WTC11 (cell line): ENCODE measurements around the gene CCDC167. TPM values are rescaled to one million over a fixed set of nuclear protein-coding genes. Genes with fewer than 3 reads are reported as not detected.

Experiments
- ATAC-seq: fragments of 200-7000 bp; cut with Tn5 transposase; 2 replicates; pipeline ENCODE4 v1.10.0; 2021; ENCODE audit warnings: mild to moderate bottlenecking, moderate library complexity
- CTCF ChIA-PET: fragments of 300-600 bp; sonication (Branson Sonifier 250); formaldehyde crosslinking; loops from one replicate; lab custom pipeline; 2021; ENCODE audit warnings: antibody characterized with exemption; lab: Charles Lee
- POLR2A ChIA-PET: fragments of 350-600 bp; sonication (Branson Sonifier 250); formaldehyde crosslinking; loops from one replicate; lab custom pipeline; 2021; ENCODE audit warnings: antibody characterized with exemption; lab: Charles Lee
- DNase-seq: peaks from one replicate; pipeline ENCODE4 v3.0.0; 2021; ENCODE audit warnings: low spot score
- H3K27ac Mint-ChIP-seq: 2 replicates; pipeline ENCODE4 v1.8.0; 2021; ENCODE audit warnings: mixed read lengths
- H3K27me3 Mint-ChIP-seq: 2 replicates; pipeline ENCODE4 v1.8.0; 2021; ENCODE audit warnings: low read depth, mild to moderate bottlenecking, moderate library complexity, mixed read lengths
- H3K36me3 Mint-ChIP-seq: 2 replicates; pipeline ENCODE4 v1.8.0; 2021; ENCODE audit warnings: mixed read lengths
- H3K4me1 Mint-ChIP-seq: 2 replicates; pipeline ENCODE4 v1.8.0; 2022; ENCODE audit warnings: mixed read lengths
- H3K4me3 Mint-ChIP-seq: 2 replicates; pipeline ENCODE4 v1.8.0; 2021; ENCODE audit warnings: mild to moderate bottlenecking, moderate library complexity, mixed read lengths
- H3K9me3 Mint-ChIP-seq: 2 replicates; pipeline ENCODE4 v1.8.0; 2021; ENCODE audit warnings: mixed read lengths
- ATF3 ChIP-seq: sonication (generic); formaldehyde crosslinking; conservative IDR thresholded peaks from 2 replicates; pipeline ENCODE4 v1.8.1; 2022; ENCODE audit warnings: mild to moderate bottlenecking, missing genetic modification reagents
- FOXJ3 ChIP-seq: sonication (generic); formaldehyde crosslinking; IDR thresholded peaks from 2 replicates; pipeline ENCODE4 v1.9.0; 2021; ENCODE audit warnings: missing genetic modification reagents, mild to moderate bottlenecking, borderline replicate concordance
- FOXP1 ChIP-seq: sonication (generic); formaldehyde crosslinking; IDR thresholded peaks from 2 replicates; pipeline ENCODE4 v1.8.0; 2022; ENCODE audit warnings: missing genetic modification reagents, mild to moderate bottlenecking, moderate library complexity, borderline replicate concordance
- GABPB1 ChIP-seq: sonication (generic); formaldehyde crosslinking; IDR thresholded peaks from 2 replicates; pipeline ENCODE4 v1.8.1; 2023; ENCODE audit warnings: mild to moderate bottlenecking, missing genetic modification reagents
- GRHL2 ChIP-seq: fragments of 250-450 bp; sonication (Bioruptor Pico); IDR thresholded peaks from 2 replicates; pipeline ENCODE4 v1.8.0; 2022; ENCODE audit warnings: mild to moderate bottlenecking, moderate library complexity; ENCODE audit not compliant: insufficient replicate concordance, severe bottlenecking
- HMGA2 ChIP-seq: fragments of 250-450 bp; sonication (Bioruptor Pico); IDR thresholded peaks from 2 replicates; pipeline ENCODE4 v1.4.0; 2021; ENCODE audit warnings: mild to moderate bottlenecking, moderate library complexity
- HMGXB4 ChIP-seq: sonication (generic); formaldehyde crosslinking; IDR thresholded peaks from 2 replicates; pipeline ENCODE4 v1.8.1; 2023; ENCODE audit warnings: mild to moderate bottlenecking, moderate library complexity, missing genetic modification reagents
- JAZF1 ChIP-seq: fragments of 250-450 bp; sonication (Bioruptor Pico); IDR thresholded peaks from 2 replicates; pipeline ENCODE4 v1.9.0; 2021; ENCODE audit warnings: moderate library complexity, mild to moderate bottlenecking, inconsistent platforms
- MYBL2 ChIP-seq: sonication (generic); formaldehyde crosslinking; IDR thresholded peaks from 2 replicates; pipeline ENCODE4 v1.8.1; 2023; ENCODE audit warnings: mild to moderate bottlenecking, moderate library complexity, missing genetic modification reagents
- NFYB ChIP-seq: sonication (generic); formaldehyde crosslinking; conservative IDR thresholded peaks from 2 replicates; pipeline ENCODE4 v1.8.0; 2022; ENCODE audit warnings: low read depth, missing genetic modification reagents
- OVOL2 ChIP-seq: fragments of 250-450 bp; sonication (Bioruptor Pico); IDR thresholded peaks from 2 replicates; pipeline ENCODE4 v1.9.0; 2021; ENCODE audit warnings: mild to moderate bottlenecking, borderline replicate concordance
- PRDM15 ChIP-seq: sonication (generic); formaldehyde crosslinking; IDR thresholded peaks from 2 replicates; pipeline ENCODE4 v1.8.0; 2022; ENCODE audit warnings: missing genetic modification reagents
- SMAD3 ChIP-seq: sonication (generic); formaldehyde crosslinking; IDR thresholded peaks from 2 replicates; pipeline ENCODE4 v1.8.0; 2022; ENCODE audit warnings: missing genetic modification reagents, mild to moderate bottlenecking, borderline replicate concordance
- SOX15 ChIP-seq: fragments of 250-450 bp; sonication (Bioruptor Pico); IDR thresholded peaks from 2 replicates; pipeline ENCODE4 v1.9.0; 2021; ENCODE audit warnings: mild to moderate bottlenecking
- TEAD4 ChIP-seq: sonication (generic); formaldehyde crosslinking; IDR thresholded peaks from 2 replicates; pipeline ENCODE4 v1.8.0; 2022; ENCODE audit warnings: mild to moderate bottlenecking, missing genetic modification reagents
- ZNF138 ChIP-seq: sonication (generic); formaldehyde crosslinking; conservative IDR thresholded peaks from 2 replicates; pipeline ENCODE4 v1.8.1; 2022; ENCODE audit warnings: mild to moderate bottlenecking, moderate library complexity, missing genetic modification reagents
- ZNF219 ChIP-seq: sonication (generic); formaldehyde crosslinking; IDR thresholded peaks from 2 replicates; pipeline ENCODE4 v1.8.0; 2023; ENCODE audit warnings: missing genetic modification reagents, mild to moderate bottlenecking, borderline replicate concordance
- ZNF232 ChIP-seq: sonication (generic); formaldehyde crosslinking; IDR thresholded peaks from 2 replicates; pipeline ENCODE4 v1.8.0; 2022; ENCODE audit warnings: mild to moderate bottlenecking, missing genetic modification reagents
- ZNF396 ChIP-seq: fragments of 250-450 bp; sonication (Bioruptor Pico); IDR thresholded peaks from 2 replicates; pipeline ENCODE4 v1.8.0; 2021; ENCODE audit warnings: mild to moderate bottlenecking, moderate library complexity, borderline replicate concordance
- ZNF416 ChIP-seq: fragments of 250-450 bp; sonication (Bioruptor Pico); IDR thresholded peaks from 2 replicates; pipeline ENCODE4 v1.9.0; 2021; ENCODE audit warnings: mild to moderate bottlenecking, inconsistent platforms
- ZNF423 ChIP-seq: fragments of 250-450 bp; sonication (Bioruptor Pico); IDR thresholded peaks from 2 replicates; pipeline ENCODE4 v2.1.2; 2022; ENCODE audit warnings: mild to moderate bottlenecking, moderate library complexity
- ZNF671 ChIP-seq: fragments of 250-450 bp; sonication (Bioruptor Pico); IDR thresholded peaks from 2 replicates; pipeline ENCODE4 v1.8.0; 2021; ENCODE audit warnings: mild to moderate bottlenecking
- total RNA-seq: library from RNA; stranded (reverse); gene quantifications from 3 replicates; pipeline ENCODE4 v1.2.3, GENCODE V29; 2021
- TF ChIP-seq, protein P1 (sequence below): fragments of 200-600 bp; IDR thresholded peaks from 2 replicates; pipeline ENCODE4 v1.8.0; 2022; ENCODE audit warnings: antibody characterized with exemption
- TF ChIP-seq, protein P2 (sequence below): sonication (generic); formaldehyde crosslinking; IDR thresholded peaks from 2 replicates; pipeline ENCODE4 v1.8.1; 2023; ENCODE audit warnings: mild to moderate bottlenecking, missing genetic modification reagents
- TF ChIP-seq, protein P3 (sequence below): sonication (generic); formaldehyde crosslinking; IDR thresholded peaks from 2 replicates; pipeline ENCODE4 v1.8.1; 2022; ENCODE audit warnings: low read depth, missing genetic modification reagents, borderline replicate concordance

Gene CCDC167
- total RNA-seq, 1 experiment from 2014 or later, result 19.1 TPM

DNA sequence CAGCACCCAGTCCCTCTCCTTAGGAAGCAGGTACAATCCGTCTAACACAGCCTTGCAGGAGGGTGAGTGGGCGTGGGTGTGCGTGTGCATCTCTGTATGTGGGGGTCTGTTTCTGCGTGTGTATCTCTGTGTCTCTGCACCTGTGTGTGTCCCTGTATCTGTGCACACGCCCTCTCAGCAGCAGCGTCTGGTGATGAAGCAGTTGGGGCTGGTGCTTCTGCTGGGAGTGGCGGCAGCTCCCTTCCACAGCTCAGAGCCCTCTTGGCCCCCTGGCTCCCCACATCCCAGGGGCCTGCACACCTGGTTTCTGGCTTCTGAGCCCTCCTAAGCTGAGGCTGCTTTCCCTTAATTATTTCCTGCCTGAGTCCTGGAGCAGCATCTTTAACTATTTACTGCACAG, 49.5 kb upstream of the CCDC167 start:
- CTCF ChIA-PET, result interaction anchor here (0.9 to 1.2 kb wide), 4 partner anchors 11 to 37 kb away, joined by 3 to 4 read pairs (median 3); no protein-coding TSS in a partner anchor
- POLR2A ChIA-PET, result no interaction called here
- no peaks in the 10 kb centered on the region for H3K9me3 Mint-ChIP-seq
- H3K27me3 Mint-ChIP-seq, result no peaks in the 10 kb centered on the region
- no peak overlapping the region for H3K27ac Mint-ChIP-seq
- ATAC-seq (no peak), DNase-seq (no peak)
- no peak overlapping the region for H3K4me3 Mint-ChIP-seq
- TF ChIP-seq, protein P1, sequence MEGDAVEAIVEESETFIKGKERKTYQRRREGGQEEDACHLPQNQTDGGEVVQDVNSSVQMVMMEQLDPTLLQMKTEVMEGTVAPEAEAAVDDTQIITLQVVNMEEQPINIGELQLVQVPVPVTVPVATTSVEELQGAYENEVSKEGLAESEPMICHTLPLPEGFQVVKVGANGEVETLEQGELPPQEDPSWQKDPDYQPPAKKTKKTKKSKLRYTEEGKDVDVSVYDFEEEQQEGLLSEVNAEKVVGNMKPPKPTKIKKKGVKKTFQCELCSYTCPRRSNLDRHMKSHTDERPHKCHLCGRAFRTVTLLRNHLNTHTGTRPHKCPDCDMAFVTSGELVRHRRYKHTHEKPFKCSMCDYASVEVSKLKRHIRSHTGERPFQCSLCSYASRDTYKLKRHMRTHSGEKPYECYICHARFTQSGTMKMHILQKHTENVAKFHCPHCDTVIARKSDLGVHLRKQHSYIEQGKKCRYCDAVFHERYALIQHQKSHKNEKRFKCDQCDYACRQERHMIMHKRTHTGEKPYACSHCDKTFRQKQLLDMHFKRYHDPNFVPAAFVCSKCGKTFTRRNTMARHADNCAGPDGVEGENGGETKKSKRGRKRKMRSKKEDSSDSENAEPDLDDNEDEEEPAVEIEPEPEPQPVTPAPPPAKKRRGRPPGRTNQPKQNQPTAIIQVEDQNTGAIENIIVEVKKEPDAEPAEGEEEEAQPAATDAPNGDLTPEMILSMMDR, result no peak
- TF ChIP-seq ZNF416 (CRISPR knock-in tag), result no peak
- TF ChIP-seq, protein P2, sequence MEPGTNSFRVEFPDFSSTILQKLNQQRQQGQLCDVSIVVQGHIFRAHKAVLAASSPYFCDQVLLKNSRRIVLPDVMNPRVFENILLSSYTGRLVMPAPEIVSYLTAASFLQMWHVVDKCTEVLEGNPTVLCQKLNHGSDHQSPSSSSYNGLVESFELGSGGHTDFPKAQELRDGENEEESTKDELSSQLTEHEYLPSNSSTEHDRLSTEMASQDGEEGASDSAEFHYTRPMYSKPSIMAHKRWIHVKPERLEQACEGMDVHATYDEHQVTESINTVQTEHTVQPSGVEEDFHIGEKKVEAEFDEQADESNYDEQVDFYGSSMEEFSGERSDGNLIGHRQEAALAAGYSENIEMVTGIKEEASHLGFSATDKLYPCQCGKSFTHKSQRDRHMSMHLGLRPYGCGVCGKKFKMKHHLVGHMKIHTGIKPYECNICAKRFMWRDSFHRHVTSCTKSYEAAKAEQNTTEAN (CRISPR knock-in tag), result no peak
- no peak for TF ChIP-seq ZNF423 (CRISPR knock-in tag)
- TF ChIP-seq FOXP1, result no peak
- TF ChIP-seq FOXJ3 (CRISPR knock-in tag), result no peak
- TF ChIP-seq OVOL2 (CRISPR knock-in tag), result no peak
- TF ChIP-seq ZNF396 (CRISPR knock-in tag), result no peak
- TF ChIP-seq HMGA2 (CRISPR knock-in tag), result no peak
- TF ChIP-seq ZNF138 (CRISPR knock-in tag), result no peak
- TF ChIP-seq ZNF671 (CRISPR knock-in tag), result no peak
- no peak for TF ChIP-seq ATF3 (CRISPR knock-in tag)
- TF ChIP-seq ZNF219 (CRISPR knock-in tag), result no peak
- TF ChIP-seq, protein P3, sequence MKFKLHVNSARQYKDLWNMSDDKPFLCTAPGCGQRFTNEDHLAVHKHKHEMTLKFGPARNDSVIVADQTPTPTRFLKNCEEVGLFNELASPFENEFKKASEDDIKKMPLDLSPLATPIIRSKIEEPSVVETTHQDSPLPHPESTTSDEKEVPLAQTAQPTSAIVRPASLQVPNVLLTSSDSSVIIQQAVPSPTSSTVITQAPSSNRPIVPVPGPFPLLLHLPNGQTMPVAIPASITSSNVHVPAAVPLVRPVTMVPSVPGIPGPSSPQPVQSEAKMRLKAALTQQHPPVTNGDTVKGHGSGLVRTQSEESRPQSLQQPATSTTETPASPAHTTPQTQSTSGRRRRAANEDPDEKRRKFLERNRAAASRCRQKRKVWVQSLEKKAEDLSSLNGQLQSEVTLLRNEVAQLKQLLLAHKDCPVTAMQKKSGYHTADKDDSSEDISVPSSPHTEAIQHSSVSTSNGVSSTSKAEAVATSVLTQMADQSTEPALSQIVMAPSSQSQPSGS (CRISPR knock-in tag), result no peak
- TF ChIP-seq SMAD3 (CRISPR knock-in tag), result no peak
- TF ChIP-seq TEAD4 (CRISPR knock-in tag), result no peak
- no peak for TF ChIP-seq GRHL2
- H3K36me3 Mint-ChIP-seq, result no peaks in the 10 kb centered on the region
- peaks cover 16% of the 10 kb centered on the region for H3K4me1 Mint-ChIP-seq

GRCh38 chr6:37548067-37548674, 48.5 kb upstream of the CCDC167 start:
- no peak for ATAC-seq
- no peak overlapping the region for H3K4me3 Mint-ChIP-seq
- H3K27me3 Mint-ChIP-seq, result no peaks in the 10 kb centered on the region
- ChIA-PET CTCF (interaction anchor here (0.6 to 5.5 kb wide), 5 partner anchors 9 to 60 kb away, joined by 3 to 39 read pairs (median 5); no protein-coding TSS in a partner anchor), POLR2A (interaction anchor here (0.9 kb wide), 1 partner anchor 12 kb away, joined by 3 read pairs; no protein-coding TSS in a partner anchor)
- peaks cover 16% of the 10 kb centered on the region for H3K4me1 Mint-ChIP-seq
- no peak for DNase-seq
- no peak overlapping the region for H3K27ac Mint-ChIP-seq
- H3K36me3 Mint-ChIP-seq, result no peaks in the 10 kb centered on the region
- no peaks in the 10 kb centered on the region for H3K9me3 Mint-ChIP-seq
- TF ChIP-seq HMGXB4 (no peak), GABPB1 (CRISPR knock-in tag) (no peak), PRDM15 (CRISPR knock-in tag) (no peak), SOX15 (no peak), MYBL2 (CRISPR knock-in tag) (no peak), ZNF232 (no peak), JAZF1 (CRISPR knock-in tag) (no peak), NFYB (CRISPR knock-in tag) (no peak), SMAD3 (CRISPR knock-in tag) (no peak)
